GM19240 (cell line): Measurements from ENCODE around the gene ETNPPL.

ENCODE experiments used
- DNase-seq: peaks from one replicate; pipeline ENCODE4 v3.0.0; 2011; ENCODE audit warnings: low spot score; ENCODE audit not compliant: insufficient read length

ETNPPL gene

GRCh38 chr4:108762559-108763225 lies at the start of gene ETNPPL:
TSS of gene ETNPPL (minus strand) at chr4:108763053. CDS start at chr4:108762898, 155 bp downstream.
- DNase-seq: no peak

- DNase-seq: no peak
These were observed 48.6 kb upstream of the ETNPPL start for GRCh38 chr4:108811486-108811885.

- no peak for DNase-seq
These were observed 47.2 kb upstream of the ETNPPL start for GRCh38 chr4:108810087-108810486.

GRCh38 chr4:108804648-108805273 lies 41.9 kb upstream of the ETNPPL start:
- no peak for DNase-seq

- no peak for DNase-seq
These were observed 36.5 kb upstream of the ETNPPL start for GRCh38 chr4:108799306-108799705.

DNA sequence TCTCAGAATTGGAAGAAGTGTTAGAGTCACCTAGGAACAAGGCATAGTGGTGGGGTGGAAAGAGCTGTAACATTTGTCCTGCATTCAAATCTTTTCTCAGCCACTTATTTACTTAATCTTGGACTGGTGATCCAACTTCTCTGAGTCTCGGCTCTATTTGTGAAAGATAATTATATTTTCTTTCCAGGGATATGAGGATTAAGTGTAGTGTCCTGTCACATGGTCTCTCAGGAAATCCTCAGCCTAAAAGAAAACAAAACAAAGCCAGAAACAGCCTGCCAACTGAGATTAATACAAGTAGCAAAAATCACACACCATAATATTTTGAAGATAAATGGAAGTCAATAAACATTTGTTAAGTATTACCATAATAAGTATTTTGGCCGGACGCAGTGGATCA lies 33.3 kb upstream of the ETNPPL start:
- no peak for DNase-seq

- DNase-seq: no peak
These were observed 32.9 kb upstream of the ETNPPL start for GRCh38 chr4:108795733-108796132.

DNA sequence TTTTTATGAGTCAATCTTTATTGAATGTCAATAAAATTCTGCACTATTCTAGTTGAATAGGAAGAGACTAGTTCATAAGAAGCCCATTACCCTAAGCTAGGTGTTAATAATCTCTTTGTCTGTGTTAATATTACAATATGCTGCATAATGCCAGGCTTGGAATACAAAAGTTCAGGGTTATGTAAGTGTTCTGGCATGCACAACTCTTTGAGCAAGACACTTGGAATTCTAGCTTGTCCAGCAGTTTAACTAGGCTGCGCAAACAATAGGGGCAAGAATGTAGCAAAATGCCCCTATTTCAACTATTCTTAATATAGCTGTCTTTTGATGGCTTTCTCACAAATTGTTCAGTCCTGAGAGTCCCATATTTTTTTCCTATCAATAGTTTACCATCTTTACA lies 31.3 kb upstream of the ETNPPL start:
- no peak for DNase-seq

DNA sequence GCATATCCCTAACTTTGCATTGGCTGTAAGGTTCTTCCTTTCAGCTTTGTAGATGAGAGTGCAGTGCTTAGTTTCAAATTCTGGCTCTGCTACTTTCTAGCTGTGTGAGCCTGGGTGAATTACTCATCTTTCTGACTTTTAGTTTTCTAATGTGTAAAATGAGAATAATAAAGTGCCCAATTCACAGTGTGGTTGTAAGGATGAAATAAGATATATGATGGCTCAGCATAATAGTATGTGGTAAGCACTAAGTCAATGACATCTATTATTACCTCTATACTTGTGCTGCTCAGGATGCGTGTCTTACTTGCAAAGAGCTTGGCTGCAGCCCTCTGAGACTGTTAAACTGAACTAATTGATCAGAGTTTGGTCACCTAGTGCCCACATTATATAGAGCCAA lies 30.6 kb upstream of the ETNPPL start:
- no peak for DNase-seq

- no peak for DNase-seq
These were observed 25.9 kb upstream of the ETNPPL start for GRCh38 chr4:108788731-108789130.

DNA sequence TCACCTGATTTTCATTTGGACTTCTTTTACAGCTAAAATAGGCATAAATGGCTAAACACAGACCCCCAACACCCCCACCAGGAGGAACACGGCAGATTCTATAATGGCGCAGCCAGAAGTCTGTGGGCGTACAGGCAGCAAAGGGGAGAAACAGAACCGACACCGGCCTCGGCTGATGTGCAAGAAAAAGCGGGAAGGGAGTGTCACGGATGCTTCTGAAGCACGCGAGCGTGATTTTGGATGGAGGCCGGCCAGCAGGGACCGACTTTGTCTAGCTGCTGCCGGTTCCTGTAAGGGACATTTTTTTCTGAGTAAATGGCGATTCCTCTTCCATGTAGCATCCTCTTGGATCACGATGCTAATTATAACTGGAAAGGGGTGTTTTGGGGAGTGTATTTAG lies 24.9 kb upstream of the ETNPPL start:
- DNase-seq: no peak

- no peak for DNase-seq
These were observed 24.3 kb upstream of the ETNPPL start for GRCh38 chr4:108787106-108787505.

- DNase-seq: no peak
These were observed 23.5 kb upstream of the ETNPPL start for GRCh38 chr4:108786351-108786750.

DNA sequence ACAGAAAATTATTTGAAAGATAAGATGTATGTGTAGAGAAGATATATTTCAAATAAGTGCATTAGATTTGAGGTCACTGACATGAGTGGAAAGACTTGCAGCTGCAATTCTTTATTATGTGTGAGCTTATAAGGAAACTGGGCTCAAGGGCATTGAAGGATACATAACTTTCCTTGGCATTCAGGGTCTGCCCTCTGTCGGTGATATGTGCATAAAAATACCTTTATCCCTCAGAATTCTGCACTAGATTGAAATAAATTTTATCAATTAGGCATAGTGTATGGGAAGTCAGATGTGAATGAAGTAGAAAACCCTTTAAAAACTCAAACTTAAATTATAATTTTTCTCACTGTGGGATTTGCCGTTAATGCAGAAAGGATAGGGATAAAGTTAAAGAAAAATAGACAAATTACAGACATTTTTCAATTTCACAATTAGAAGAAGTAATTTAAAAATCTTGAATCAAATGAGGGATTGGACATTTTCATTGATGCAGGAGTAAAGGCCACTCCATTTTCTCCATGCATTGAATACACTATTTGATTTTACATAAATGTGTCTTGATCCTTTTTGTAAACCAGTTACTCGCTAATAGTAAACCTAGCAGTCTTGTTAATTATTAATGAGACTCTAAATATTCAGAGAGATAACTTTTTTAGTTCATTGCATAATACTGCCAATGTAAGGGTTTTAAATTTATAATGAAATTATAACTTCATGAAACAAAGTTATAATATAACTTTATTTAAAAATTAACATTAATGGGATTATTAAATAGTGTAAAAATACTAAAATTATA lies 21.0 kb upstream of the ETNPPL start:
- no peak for DNase-seq

DNA sequence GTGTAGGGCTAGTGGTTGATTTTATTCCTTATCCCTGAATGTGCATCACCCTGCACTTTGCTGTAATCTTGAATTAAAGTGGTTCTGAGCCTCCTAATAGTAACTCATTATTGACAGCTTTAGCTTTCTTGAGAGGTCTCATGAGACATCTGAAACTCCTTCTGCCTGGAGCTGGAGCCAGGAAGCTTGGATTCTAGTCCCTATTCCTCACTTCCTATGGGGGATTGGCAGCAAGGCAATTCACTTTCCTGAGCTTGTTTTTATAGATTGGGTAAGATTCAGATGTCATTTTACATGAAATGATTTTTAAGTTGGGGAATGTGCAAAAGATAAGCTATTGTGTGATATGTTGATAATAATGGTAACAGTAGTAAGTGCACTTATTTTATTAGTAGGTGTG lies 17.1 kb upstream of the ETNPPL start:
- DNase-seq: no peak

- DNase-seq: no peak
These were observed 14.5 kb upstream of the ETNPPL start for GRCh38 chr4:108777388-108777787.

DNA sequence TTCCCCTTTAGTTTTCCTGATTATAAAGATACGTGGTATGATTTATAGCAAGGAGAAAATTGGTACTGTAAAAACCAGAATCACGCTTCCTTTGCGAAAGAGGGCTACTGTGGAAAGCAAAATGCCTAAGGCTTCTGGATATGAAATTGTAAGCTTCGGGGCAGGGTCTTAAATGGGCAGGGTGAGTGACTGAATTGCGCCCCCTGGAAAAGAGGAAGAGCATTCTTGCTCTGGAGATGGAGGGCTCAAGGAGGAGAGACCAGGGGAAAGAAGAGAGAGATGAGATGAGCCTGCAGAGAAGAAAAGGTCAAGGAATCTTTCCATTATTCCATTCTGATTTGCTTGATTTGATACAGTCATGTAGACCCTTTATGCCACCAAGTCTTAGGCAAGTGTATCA lies 13.1 kb upstream of the ETNPPL start:
- DNase-seq: no peak

- no peak for DNase-seq
These were observed 12.1 kb upstream of the ETNPPL start for GRCh38 chr4:108774809-108775530.

- no peak for DNase-seq
These were observed 9.5 kb upstream of the ETNPPL start for GRCh38 chr4:108772402-108772801.

GRCh38 chr4:108766058-108766457 lies 3.2 kb upstream of the ETNPPL start:
- no peak for DNase-seq

DNA sequence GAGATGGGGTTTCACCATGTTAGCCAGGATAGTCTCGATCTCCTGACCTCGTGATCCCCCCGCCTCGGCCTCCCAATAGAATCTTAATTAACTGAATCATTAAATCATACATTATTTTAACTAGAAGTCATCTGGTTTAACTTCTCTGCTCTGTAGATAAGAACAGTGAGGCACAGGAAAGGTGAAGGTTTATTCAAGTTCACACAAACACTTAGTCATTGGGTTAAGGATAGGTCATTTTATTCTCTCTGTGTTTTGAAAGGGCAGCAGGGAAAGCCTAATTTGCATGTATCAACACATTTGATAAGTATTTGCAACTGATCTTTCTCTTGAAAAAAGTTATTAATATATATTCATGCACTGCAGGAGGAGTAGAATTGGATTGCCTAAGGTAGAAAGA lies 1.1 kb upstream of the ETNPPL start:
- DNase-seq: no peak

GRCh38 chr4:108763226-108763593 lies 357 bp upstream of the ETNPPL start:
- no peak for DNase-seq
